Measurements from ENCODE around the gene UBE4B. TPM values are rescaled to one million over a fixed set of nuclear protein-coding genes. Genes with fewer than 3 reads are reported as not detected.
A peak's percentile ranks its signal among the peaks of the same experiment; 100 is the strongest.

The UBE4B gene
- total and polyA plus RNA-seq, 2 of the 13 experiments (the other 11 are each of a cell fraction or from before 2014, with no cell fraction given), result 15.2 to 24.8 TPM

GRCh38 chr1:10209905-10210810, 177.4 kb downstream of the UBE4B start, which contains the start of gene KIF1B (continued):
- peak; percentile 22; the same call in 1 of the 2 replicates for TF ChIP-seq ZHX2 (IDR thresholded peaks at IDR 0.05; ENCODE audit: low read depth)
- TF ChIP-seq ZHX2 (CRISPR knock-in tag; IDR thresholded peaks at IDR 0.05; ENCODE audit: borderline replicate concordance), result no peak
- TF ChIP-seq ZNF737 (CRISPR knock-in tag; IDR thresholded peaks at IDR 0.05; ENCODE audit: borderline replicate concordance), result no peak
- TF ChIP-seq ZNF619 (CRISPR knock-in tag; IDR thresholded peaks at IDR 0.05), result no peak
- no peak for TF ChIP-seq ZNF260 (CRISPR knock-in tag; IDR thresholded peaks at IDR 0.05; ENCODE audit: borderline replicate concordance, low read depth)
- no peak; the same call in 1 of the 2 replicates for TF ChIP-seq DNMT3B (CRISPR knock-in tag; conservative IDR thresholded peaks at IDR 0.05)
- peak; percentile 77; the same call in 1 of the 2 replicates for TF ChIP-seq ZFP36L1 (CRISPR knock-in tag; IDR thresholded peaks at IDR 0.05)
- TF ChIP-seq, protein P1, sequence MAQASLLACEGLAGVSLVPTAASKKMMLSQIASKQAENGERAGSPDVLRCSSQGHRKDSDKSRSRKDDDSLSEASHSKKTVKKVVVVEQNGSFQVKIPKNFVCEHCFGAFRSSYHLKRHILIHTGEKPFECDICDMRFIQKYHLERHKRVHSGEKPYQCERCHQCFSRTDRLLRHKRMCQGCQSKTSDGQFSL (CRISPR knock-in tag; IDR thresholded peaks at IDR 0.05), result peak; percentile 72; the same call in 1 of the 2 replicates
- TF ChIP-seq FIP1L1 (IDR thresholded peaks at IDR 0.05; ENCODE audit: borderline replicate concordance, insufficient read depth, low read depth, low read length), result no peak
- no peak for TF ChIP-seq ATF6 (CRISPR knock-in tag; conservative IDR thresholded peaks at IDR 0.05)
- TF ChIP-seq ZEB1 (IDR thresholded peaks at IDR 0.05; ENCODE audit: insufficient replicate concordance, low read depth), result no peak
- no peak for TF ChIP-seq SRF (IDR thresholded peaks at IDR 0.05; ENCODE audit: low read depth, low read length)
- TF ChIP-seq HNRNPH1 (optimal IDR thresholded peaks at IDR 0.05; ENCODE audit: low read depth, low read length), result no peak
- TF ChIP-seq KAT2B (IDR thresholded peaks at IDR 0.05; ENCODE audit: borderline replicate concordance, low read depth, low read length), result no peak
- no peak for TF ChIP-seq CEBPZ (IDR thresholded peaks at IDR 0.05; ENCODE audit: low read length)

All from HepG2 (cell line).